ENCODE data around the gene PCDHB5.

GRCh38 chr5:141186897-141187512 is 52.0 kb downstream of the PCDHB5 start, which contains the start of gene PCDHB9:
- TF ChIP-seq CTCF (conservative IDR thresholded peaks at IDR 0.05; ENCODE audit: low read length) (peak; percentile 97), EZH2phosphoT487 (IDR thresholded peaks at IDR 0.05; ENCODE audit: borderline replicate concordance, low read depth, low read length) (no peak)
